ENCODE data around the gene PPM1H.

DNA sequence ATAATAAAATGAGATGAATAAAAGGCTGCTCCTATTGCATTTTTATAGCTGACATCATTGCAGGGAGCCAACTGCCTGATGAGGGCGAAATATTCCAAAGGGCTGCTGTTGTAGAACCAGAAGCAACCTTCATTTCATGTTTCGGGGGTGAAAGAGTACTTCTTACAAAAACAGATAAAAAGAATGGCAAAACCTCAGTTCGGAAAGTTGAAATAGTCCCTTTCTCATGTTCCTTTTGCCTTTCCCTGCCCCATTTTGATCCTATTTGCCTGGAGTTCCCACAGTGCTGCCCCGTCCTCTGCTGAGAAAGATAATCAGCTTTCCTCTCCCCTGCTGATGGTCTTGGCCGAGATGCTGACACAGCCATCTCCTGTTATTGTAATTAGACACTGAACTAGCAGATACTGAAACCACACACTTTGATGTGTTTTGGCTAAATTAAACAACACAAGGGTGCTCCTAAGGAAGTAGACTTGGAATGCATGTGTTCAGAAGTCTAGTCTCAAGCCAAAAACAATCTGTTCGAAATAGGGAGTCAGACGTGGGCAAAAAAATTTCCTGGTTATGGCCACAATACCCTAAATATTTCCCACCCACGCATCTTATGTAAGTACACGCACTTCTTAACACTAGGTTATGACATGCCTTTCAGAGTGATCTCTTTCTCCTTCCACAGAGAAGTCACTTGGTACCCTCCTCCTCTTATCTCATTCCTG, 117.2 kb downstream of the PPM1H start:
- no peak for TF ChIP-seq CBFB (CRISPR knock-in tag; IDR thresholded peaks at IDR 0.05; ENCODE audit: low read depth)
- TF ChIP-seq, protein P1, sequence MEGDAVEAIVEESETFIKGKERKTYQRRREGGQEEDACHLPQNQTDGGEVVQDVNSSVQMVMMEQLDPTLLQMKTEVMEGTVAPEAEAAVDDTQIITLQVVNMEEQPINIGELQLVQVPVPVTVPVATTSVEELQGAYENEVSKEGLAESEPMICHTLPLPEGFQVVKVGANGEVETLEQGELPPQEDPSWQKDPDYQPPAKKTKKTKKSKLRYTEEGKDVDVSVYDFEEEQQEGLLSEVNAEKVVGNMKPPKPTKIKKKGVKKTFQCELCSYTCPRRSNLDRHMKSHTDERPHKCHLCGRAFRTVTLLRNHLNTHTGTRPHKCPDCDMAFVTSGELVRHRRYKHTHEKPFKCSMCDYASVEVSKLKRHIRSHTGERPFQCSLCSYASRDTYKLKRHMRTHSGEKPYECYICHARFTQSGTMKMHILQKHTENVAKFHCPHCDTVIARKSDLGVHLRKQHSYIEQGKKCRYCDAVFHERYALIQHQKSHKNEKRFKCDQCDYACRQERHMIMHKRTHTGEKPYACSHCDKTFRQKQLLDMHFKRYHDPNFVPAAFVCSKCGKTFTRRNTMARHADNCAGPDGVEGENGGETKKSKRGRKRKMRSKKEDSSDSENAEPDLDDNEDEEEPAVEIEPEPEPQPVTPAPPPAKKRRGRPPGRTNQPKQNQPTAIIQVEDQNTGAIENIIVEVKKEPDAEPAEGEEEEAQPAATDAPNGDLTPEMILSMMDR (IDR thresholded peaks at IDR 0.05) = no peak
- no peak for TF ChIP-seq ELF4 (CRISPR knock-in tag; IDR thresholded peaks at IDR 0.05; ENCODE audit: low read depth)
- no peak for TF ChIP-seq JUN (CRISPR knock-in tag; IDR thresholded peaks at IDR 0.05)
- TF ChIP-seq TEAD4 (CRISPR knock-in tag; IDR thresholded peaks at IDR 0.05) = no peak
- TF ChIP-seq CREM (CRISPR knock-in tag; IDR thresholded peaks at IDR 0.05) = no peak

All from WTC11 (cell line).